22Rv1 (cell line): ENCODE results near the gene PLSCR5.
A peak's percentile ranks its signal among the peaks of the same experiment; 100 is the strongest.

Experiments
- H3K27ac ChIP-seq: fragments of 450-650 bp; 2 replicates; pipeline ENCODE4 v1.5.1; 2017
- ZFX ChIP-seq: fragments of 450-650 bp; IDR thresholded peaks from 2 replicates; pipeline ENCODE4 v1.6.1; 2017; ENCODE audit warnings: antibody characterized with exemption, borderline replicate concordance
- TF ChIP-seq, protein P1 (sequence below): fragments of 450-650 bp; IDR thresholded peaks from 2 replicates; pipeline ENCODE4 v1.5.1; 2017; ENCODE audit warnings: mild to moderate bottlenecking

Gene PLSCR5

GRCh38 chr3:146605106-146605505, at the start of gene PLSCR5:
Gene PLSCR5, minus strand, starts transcription at chr3:146605346. Its CDS starts 134 bp downstream, at chr3:146605212.
- TF ChIP-seq, protein P1, sequence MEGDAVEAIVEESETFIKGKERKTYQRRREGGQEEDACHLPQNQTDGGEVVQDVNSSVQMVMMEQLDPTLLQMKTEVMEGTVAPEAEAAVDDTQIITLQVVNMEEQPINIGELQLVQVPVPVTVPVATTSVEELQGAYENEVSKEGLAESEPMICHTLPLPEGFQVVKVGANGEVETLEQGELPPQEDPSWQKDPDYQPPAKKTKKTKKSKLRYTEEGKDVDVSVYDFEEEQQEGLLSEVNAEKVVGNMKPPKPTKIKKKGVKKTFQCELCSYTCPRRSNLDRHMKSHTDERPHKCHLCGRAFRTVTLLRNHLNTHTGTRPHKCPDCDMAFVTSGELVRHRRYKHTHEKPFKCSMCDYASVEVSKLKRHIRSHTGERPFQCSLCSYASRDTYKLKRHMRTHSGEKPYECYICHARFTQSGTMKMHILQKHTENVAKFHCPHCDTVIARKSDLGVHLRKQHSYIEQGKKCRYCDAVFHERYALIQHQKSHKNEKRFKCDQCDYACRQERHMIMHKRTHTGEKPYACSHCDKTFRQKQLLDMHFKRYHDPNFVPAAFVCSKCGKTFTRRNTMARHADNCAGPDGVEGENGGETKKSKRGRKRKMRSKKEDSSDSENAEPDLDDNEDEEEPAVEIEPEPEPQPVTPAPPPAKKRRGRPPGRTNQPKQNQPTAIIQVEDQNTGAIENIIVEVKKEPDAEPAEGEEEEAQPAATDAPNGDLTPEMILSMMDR: no peak
- TF ChIP-seq ZFX: no peak
- H3K27ac ChIP-seq: no peak within 1 kb of the TSS

DNA sequence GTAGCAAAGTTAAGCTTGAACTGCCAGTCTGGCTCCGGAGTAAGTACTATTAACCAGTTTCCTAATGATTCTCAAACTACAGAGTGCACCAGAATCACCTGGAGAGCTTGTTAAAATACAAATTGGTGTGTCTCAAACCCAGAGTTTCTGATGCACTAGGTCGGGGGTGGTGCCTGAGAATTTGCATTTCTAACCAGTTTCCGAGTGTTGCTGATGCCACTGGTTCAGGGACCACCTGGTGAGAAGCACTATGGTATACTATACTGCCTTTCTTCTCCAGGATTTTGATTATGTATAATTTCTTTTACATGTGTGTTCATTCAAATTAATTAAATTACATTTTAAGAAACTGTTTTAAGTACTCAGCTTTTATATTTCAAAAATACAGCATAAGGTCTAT, 48.8 kb upstream of the PLSCR5 start:
- no peak overlapping the region for H3K27ac ChIP-seq
- TF ChIP-seq ZFX: no peak
- TF ChIP-seq, protein P1: no peak

GRCh38 chr3:146650691-146651442, 45.7 kb upstream of the PLSCR5 start:
- TF ChIP-seq ZFX: no peak
- TF ChIP-seq, protein P1: no peak
- H3K27ac ChIP-seq: no peak overlapping the region

- no peak for TF ChIP-seq ZFX
- TF ChIP-seq, protein P1: no peak
- no peak overlapping the region for H3K27ac ChIP-seq
Observed at GRCh38 chr3:146646261-146646660, 41.1 kb upstream of the PLSCR5 start.

GRCh38 chr3:146640955-146641867, 36.1 kb upstream of the PLSCR5 start:
- no peak overlapping the region for H3K27ac ChIP-seq
- TF ChIP-seq, protein P1: peak; percentile 82
- TF ChIP-seq ZFX: no peak

- no peak overlapping the region for H3K27ac ChIP-seq
- no peak for TF ChIP-seq ZFX
- TF ChIP-seq, protein P1: no peak
Observed at GRCh38 chr3:146640361-146640760, 35.2 kb upstream of the PLSCR5 start.
